Measurements from ENCODE around the gene PPP4R1. TPM values are rescaled to one million over a fixed set of nuclear protein-coding genes. Genes with fewer than 3 reads are reported as not detected.

Gene PPP4R1
- total and polyA plus RNA-seq, 2 of the 4 experiments (the other 2 are of a cell fraction): 80.6 to 123 TPM

DNA sequence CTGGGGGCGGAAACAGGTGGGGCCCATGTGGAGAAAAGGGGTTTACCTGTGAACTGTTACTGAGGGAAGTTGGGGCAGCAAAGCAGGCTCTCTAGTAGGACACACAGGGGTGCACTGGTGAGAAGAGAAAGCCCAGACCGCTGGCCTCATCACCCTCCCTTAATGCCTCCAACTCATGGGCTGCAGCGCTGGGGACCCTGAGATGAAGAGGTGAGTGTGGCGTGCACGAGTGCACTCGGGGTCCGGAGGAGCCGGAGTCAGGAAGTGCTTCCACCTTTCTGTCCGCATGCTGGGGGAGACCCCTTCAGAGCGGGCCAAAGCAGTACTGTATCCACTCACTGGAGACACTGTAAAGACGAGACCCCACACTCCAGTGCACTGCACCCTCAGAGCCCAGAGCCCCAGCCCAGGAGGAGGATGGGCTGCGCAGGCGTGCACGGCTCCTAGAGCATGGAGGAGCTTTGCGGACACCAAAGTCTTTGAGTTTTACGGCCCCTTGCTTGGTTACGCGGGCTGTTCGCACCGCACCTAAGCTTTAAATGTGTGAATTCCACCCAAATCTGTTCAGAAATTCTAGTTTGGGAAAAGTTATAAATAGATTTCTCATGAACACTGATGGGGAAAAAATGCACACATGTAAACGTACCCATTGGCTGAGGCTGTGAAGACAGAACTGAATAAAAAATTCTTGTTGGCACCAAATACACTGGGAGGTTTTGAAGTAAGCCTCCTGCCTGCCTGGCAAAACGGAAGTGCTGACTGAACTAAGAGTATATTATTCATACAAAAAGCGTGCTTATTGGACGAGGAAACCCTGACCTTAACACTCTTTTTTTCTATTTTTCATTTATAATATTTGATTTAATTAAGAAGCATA lies 45.4 kb upstream of the PPP4R1 start:
- in situ Hi-C loops (cut with MboI; ENCODE audit: low sequenced_read_pairs): no loop called here
- Histone ChIP-seq H3K23ac (ENCODE audit: low read depth, low read length) (no peak overlapping the region), H4K5ac (ENCODE audit: low read depth, low read length) (no peak overlapping the region), H2BK120ac (ENCODE audit: low read depth, low read length) (no peak overlapping the region), H2BK20ac (ENCODE audit: low read depth, low read length) (no peak overlapping the region), H3K56ac (ENCODE audit: extremely low read depth, insufficient read depth, low read length) (no peak overlapping the region), H3K9me3 (ENCODE audit: control insufficient read depth, insufficient read depth, low read length) (no peaks in the 10 kb centered on the region), H4K91ac (ENCODE audit: insufficient read depth, low read depth, low read length) (no peak overlapping the region), H2AFZ (replicated peaks; ENCODE audit: low read length, poor library complexity) (no peak overlapping the region), H3K9me1 (ENCODE audit: insufficient read depth, low read length) (no peaks in the 10 kb centered on the region), H3K27ac (ENCODE audit: insufficient read depth, low read length) (no peak overlapping the region), H3K4me1 (ENCODE audit: control insufficient read depth, insufficient read depth, low read length) (no peaks in the 10 kb centered on the region), H3K4me2 (ENCODE audit: low read depth, low read length) (no peak overlapping the region), H3K27me3 (ENCODE audit: control insufficient read depth, insufficient read depth, low read length) (no peaks in the 10 kb centered on the region), H3K14ac (replicated peaks; ENCODE audit: low read depth, low read length) (no peak overlapping the region), H2BK15ac (ENCODE audit: low read depth, low read length) (no peak overlapping the region), H3K36me3 (ENCODE audit: control insufficient read depth, insufficient read depth, low read length) (no peaks in the 10 kb centered on the region), H3K9ac (ENCODE audit: low read depth, low read length) (no peak overlapping the region), H2BK5ac (ENCODE audit: low read depth, low read length, poor library complexity, severe bottlenecking) (no peak overlapping the region), H2AK9ac (replicated peaks; ENCODE audit: low read depth, low read length, poor library complexity) (no peak overlapping the region), H2AK5ac (ENCODE audit: low read depth, low read length) (no peak overlapping the region), H3K79me1 (ENCODE audit: low read depth in 1 of 2, low read length in 2 of 2) (no peaks in the 10 kb centered on the region), H3K4ac (ENCODE audit: low read depth, low read length) (no peak overlapping the region), H4K8ac (ENCODE audit: low read depth in 2 of 2, low read length in 2 of 2) (no peak overlapping the region), H3K18ac (ENCODE audit: low read depth, low read length) (no peak overlapping the region), H3K4me3 (ENCODE audit: insufficient read depth, low read depth, low read length) (no peak overlapping the region), H4K20me1 (ENCODE audit: insufficient read depth, low read length) (no peaks in the 10 kb centered on the region)
- DNase-seq (no peak), ATAC-seq (ENCODE audit: low read depth) (no peak)
- ChIA-PET CTCF (no interaction called here), POLR2A (ENCODE audit: unreplicated experiment) (no interaction called here)
- dilution Hi-C loops (cut with HindIII; ENCODE audit: low sequenced_read_pairs, unreplicated experiment): no loop called here
- BruUV-seq (replicated peaks): no TSS peak
- intact Hi-C loops (cut with micrococcal nuclease): loop anchor here (1.0 kb wide), 1 partner anchor 66 kb away; no protein-coding TSS in a partner anchor
- 94% methylated on average over 3 of the region's 24 CpGs; no CpG with 5 or more reads in 1 of the 2 experiments for WGBS, 2 experiments (ENCODE audit: extremely low coverage in 2 of 2, insufficient read length in 1 of 2)
- TF ChIP-seq FOS (IDR thresholded peaks at IDR 0.05; ENCODE audit: low read depth, low read length) (no peak), RFX5 (IDR thresholded peaks at IDR 0.05; ENCODE audit: low read depth, low read length) (no peak), RAD21 (IDR thresholded peaks at IDR 0.05; ENCODE audit: low read length) (no peak), CEBPB (IDR thresholded peaks at IDR 0.05; ENCODE audit: low read depth, low read length) (no peak), POLR2A (IDR thresholded peaks at IDR 0.05; ENCODE audit: low read depth, low read length) (no peak), BHLHE40 (IDR thresholded peaks at IDR 0.05; ENCODE audit: low read depth, low read length) (no peak), SMC3 (IDR thresholded peaks at IDR 0.05; ENCODE audit: low read depth, low read length) (no peak), MXI1 (IDR thresholded peaks at IDR 0.05; ENCODE audit: borderline replicate concordance, low read depth, low read length) (no peak), ELK1 (IDR thresholded peaks at IDR 0.05; ENCODE audit: borderline replicate concordance, low read depth, low read length) (no peak), RCOR1 (IDR thresholded peaks at IDR 0.05; ENCODE audit: insufficient replicate concordance, low read length) (no peak), NFE2L2 (IDR thresholded peaks at IDR 0.05; ENCODE audit: low read depth, low read length) (no peak), CTCF (conservative IDR thresholded peaks at IDR 0.05; ENCODE audit: low read depth, low read length) (no peak), MAZ (IDR thresholded peaks at IDR 0.05; ENCODE audit: borderline replicate concordance, low read depth, low read length) (no peak), CHD1 (IDR thresholded peaks at IDR 0.05; ENCODE audit: low read depth, low read length) (no peak)
- TF ChIP-seq, protein P1, sequence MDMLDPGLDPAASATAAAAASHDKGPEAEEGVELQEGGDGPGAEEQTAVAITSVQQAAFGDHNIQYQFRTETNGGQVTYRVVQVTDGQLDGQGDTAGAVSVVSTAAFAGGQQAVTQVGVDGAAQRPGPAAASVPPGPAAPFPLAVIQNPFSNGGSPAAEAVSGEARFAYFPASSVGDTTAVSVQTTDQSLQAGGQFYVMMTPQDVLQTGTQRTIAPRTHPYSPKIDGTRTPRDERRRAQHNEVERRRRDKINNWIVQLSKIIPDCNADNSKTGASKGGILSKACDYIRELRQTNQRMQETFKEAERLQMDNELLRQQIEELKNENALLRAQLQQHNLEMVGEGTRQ (IDR thresholded peaks at IDR 0.05; ENCODE audit: low read depth, low read length): no peak
